ENCODE results near the gene DLG5. TPM values are rescaled to one million over a fixed set of nuclear protein-coding genes. Genes with fewer than 3 reads are reported as not detected.

Gene DLG5
- total RNA-seq, 1 donor from 2014 or later = 22.2 TPM

GRCh38 chr10:77843264-77843663 is 83.3 kb downstream of the DLG5 start:
- peaks cover 16% of the 10 kb centered on the region for H3K36me3 Mint-ChIP-seq
- no peak overlapping the region for H3K4me3 ChIP-seq
- no peak overlapping the region for H2AFZ ChIP-seq (replicated peaks)
- no peak overlapping the region for H3K4me3 Mint-ChIP-seq
- peaks cover 34% of the 10 kb centered on the region for H3K4me1 Mint-ChIP-seq
- H3K36me3 ChIP-seq = no peaks in the 10 kb centered on the region
- peaks cover 11% of the 10 kb centered on the region for H4K20me1 ChIP-seq (ENCODE audit: low read depth)
- peaks cover 1% of the 10 kb centered on the region for H3F3A ChIP-seq (ENCODE audit: low read depth)
- peaks cover 9% of the 10 kb centered on the region for H3K4me1 ChIP-seq
- no peak overlapping the region for H3K4me2 ChIP-seq
- H3K27ac ChIP-seq = no peak overlapping the region
- H3K27me3 ChIP-seq = no peaks in the 10 kb centered on the region
- DNase-seq (ENCODE audit: low spot score) = no peak
- H3K9me3 ChIP-seq (ENCODE audit: low read depth) = no peaks in the 10 kb centered on the region
- no peak overlapping the region for H3K9ac ChIP-seq
- peaks cover 5% of the 10 kb centered on the region for H3K79me2 ChIP-seq (ENCODE audit: low read depth)
- peaks cover 3% of the 10 kb centered on the region for H3K27me3 Mint-ChIP-seq (ENCODE audit: insufficient read depth, low read depth)
- H3K9me3 Mint-ChIP-seq = no peaks in the 10 kb centered on the region
- TF ChIP-seq CTCF (IDR thresholded peaks at IDR 0.05) = no peak
- no peak for TF ChIP-seq EZH2phosphoT487 (IDR thresholded peaks at IDR 0.05)
- TF ChIP-seq EZH2 (IDR thresholded peaks at IDR 0.05) = no peak
- H3K27ac Mint-ChIP-seq = no peak overlapping the region

GRCh38 chr10:77842652-77843212 is 83.8 kb downstream of the DLG5 start:
- Histone ChIP-seq H4K20me1 (ENCODE audit: low read depth) (peaks cover 7% of the 10 kb centered on the region), H3K4me1 (peaks cover 14% of the 10 kb centered on the region), H3K9me3 (ENCODE audit: low read depth) (no peaks in the 10 kb centered on the region), H3K4me2 (no peak overlapping the region), H3K4me3 (no peak overlapping the region), H3K27ac (no peak overlapping the region), H3K27me3 (no peaks in the 10 kb centered on the region), H2AFZ (replicated peaks) (no peak overlapping the region), H3F3A (ENCODE audit: low read depth) (peaks cover 6% of the 10 kb centered on the region), H3K9ac (no peak overlapping the region), H3K36me3 (no peaks in the 10 kb centered on the region), H3K79me2 (ENCODE audit: low read depth) (peaks cover 5% of the 10 kb centered on the region)
- no peak for DNase-seq (ENCODE audit: low spot score)
- Mint-ChIP-seq H3K36me3 (peaks cover 16% of the 10 kb centered on the region), H3K27ac (no peak overlapping the region), H3K4me3 (no peak overlapping the region), H3K4me1 (peaks cover 34% of the 10 kb centered on the region), H3K27me3 (ENCODE audit: insufficient read depth, low read depth) (peaks cover 3% of the 10 kb centered on the region), H3K9me3 (no peaks in the 10 kb centered on the region)
- TF ChIP-seq EZH2 (IDR thresholded peaks at IDR 0.05) = no peak
- TF ChIP-seq CTCF (IDR thresholded peaks at IDR 0.05) = no peak
- TF ChIP-seq EZH2phosphoT487 (IDR thresholded peaks at IDR 0.05) = no peak

GRCh38 chr10:77841711-77842375 is 84.7 kb downstream of the DLG5 start:
- Histone ChIP-seq H2AFZ (replicated peaks) (no peak overlapping the region), H3K9me3 (ENCODE audit: low read depth) (no peaks in the 10 kb centered on the region)

More at GRCh38 chr10:77841711-77842375, 84.7 kb downstream of the DLG5 start:
- Histone ChIP-seq H3K27me3 (no peaks in the 10 kb centered on the region), H3K4me1 (peaks cover 13% of the 10 kb centered on the region), H3F3A (ENCODE audit: low read depth) (peaks cover 10% of the 10 kb centered on the region), H3K4me3 (no peak overlapping the region), H3K79me2 (ENCODE audit: low read depth) (peaks cover 5% of the 10 kb centered on the region), H3K36me3 (no peaks in the 10 kb centered on the region), H3K4me2 (no peak overlapping the region), H3K27ac (no peak overlapping the region), H3K9ac (no peak overlapping the region), H4K20me1 (ENCODE audit: low read depth) (peaks cover 4% of the 10 kb centered on the region)
- no peak for DNase-seq (ENCODE audit: low spot score)
- Mint-ChIP-seq H3K27ac (no peak overlapping the region), H3K4me3 (no peak overlapping the region), H3K9me3 (no peaks in the 10 kb centered on the region), H3K27me3 (ENCODE audit: insufficient read depth, low read depth) (peaks cover 3% of the 10 kb centered on the region), H3K36me3 (peaks cover 16% of the 10 kb centered on the region), H3K4me1 (peaks cover 32% of the 10 kb centered on the region)
- no peak for TF ChIP-seq EZH2phosphoT487 (IDR thresholded peaks at IDR 0.05)
- no peak for TF ChIP-seq CTCF (IDR thresholded peaks at IDR 0.05)
- no peak for TF ChIP-seq EZH2 (IDR thresholded peaks at IDR 0.05)
